ENCODE data around the gene ZDHHC7.

The ZDHHC7 gene

DNA sequence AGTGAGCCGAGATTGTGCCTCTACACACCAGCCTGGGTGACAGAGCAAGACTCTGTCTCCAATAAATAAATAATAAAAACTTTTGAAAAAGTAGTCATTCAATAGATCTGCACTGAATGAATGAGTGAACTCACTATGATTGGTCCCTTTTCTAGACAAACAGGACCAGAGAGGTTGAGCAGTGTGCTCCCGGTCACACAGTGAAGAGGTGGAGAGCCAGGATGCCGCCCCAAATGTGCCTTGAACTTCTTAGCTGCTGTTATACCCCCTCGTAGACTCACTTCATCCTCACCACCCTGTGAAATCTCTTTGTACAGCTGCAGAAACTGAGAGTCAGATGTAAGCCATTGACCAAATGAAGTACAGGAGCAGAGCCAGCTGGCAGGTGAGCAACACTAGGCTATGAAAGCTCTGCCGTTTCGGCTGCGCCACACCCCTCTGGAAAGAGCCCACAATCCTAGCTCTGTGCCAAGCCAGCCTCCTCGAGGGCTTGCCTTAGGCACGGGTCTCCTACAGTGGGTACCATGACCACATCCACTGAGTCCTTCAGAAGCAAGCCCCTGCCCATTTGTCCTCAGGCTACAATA lies 8.4 kb upstream of the ZDHHC7 start:
- no peak for DNase-seq
- no peak for TF ChIP-seq POLR2A (IDR thresholded peaks at IDR 0.05; ENCODE audit: low read length)
- TF ChIP-seq GATA1 (IDR thresholded peaks at IDR 0.05; ENCODE audit: low read depth, low read length) = no peak

DNA sequence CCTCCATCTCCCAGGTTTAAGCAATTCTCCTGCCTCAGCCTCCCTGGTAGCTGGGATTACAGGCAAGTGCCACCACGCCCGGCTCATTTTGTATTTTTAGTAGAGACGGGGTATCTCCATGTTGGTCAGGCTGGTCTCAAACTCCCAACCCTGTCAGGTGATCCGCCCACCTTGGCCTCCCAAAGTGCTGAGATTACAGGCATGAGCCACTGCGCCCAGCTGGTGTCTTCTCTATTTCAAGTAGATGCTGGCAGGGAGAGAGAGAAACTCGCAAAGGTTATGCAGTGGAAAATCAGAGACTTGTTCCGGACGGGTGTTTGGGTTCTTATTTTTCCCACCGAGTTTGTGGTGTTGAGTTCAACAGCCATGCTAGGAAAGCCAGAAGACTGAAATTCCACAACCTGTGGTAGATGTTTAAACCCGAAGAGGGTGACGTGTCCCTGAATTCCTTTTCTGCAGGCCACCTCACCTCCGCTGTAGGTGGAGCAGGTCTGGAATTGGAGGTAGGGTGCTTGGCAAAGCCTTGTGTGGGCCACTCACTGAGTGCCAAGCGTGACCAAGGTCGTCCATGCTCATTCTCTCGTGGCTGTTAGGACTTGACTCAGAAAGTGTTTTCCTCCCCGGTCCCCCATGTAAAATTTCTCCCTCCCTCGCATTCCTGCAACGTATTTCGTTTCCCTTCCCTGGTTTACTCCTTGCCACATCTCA lies 7.3 kb upstream of the ZDHHC7 start:
- TF ChIP-seq POLR2A (IDR thresholded peaks at IDR 0.05; ENCODE audit: low read length) = no peak
- no peak for TF ChIP-seq GATA1 (IDR thresholded peaks at IDR 0.05; ENCODE audit: low read depth, low read length)
- DNase-seq = no peak

- DNase-seq = no peak
- no peak for TF ChIP-seq GATA1 (IDR thresholded peaks at IDR 0.05; ENCODE audit: low read depth, low read length)
Observed at GRCh38 chr16:85017633-85018032, 6.3 kb upstream of the ZDHHC7 start.

GRCh38 chr16:85017151-85017550 lies 5.8 kb upstream of the ZDHHC7 start:
- no peak for DNase-seq
- TF ChIP-seq GATA1 (IDR thresholded peaks at IDR 0.05; ENCODE audit: low read depth, low read length) (no peak), POLR2A (IDR thresholded peaks at IDR 0.05; ENCODE audit: low read length) (no peak)

- TF ChIP-seq POLR2A (IDR thresholded peaks at IDR 0.05; ENCODE audit: low read length) (no peak), GATA1 (IDR thresholded peaks at IDR 0.05; ENCODE audit: low read depth, low read length) (no peak)
- DNase-seq = no peak
Observed at GRCh38 chr16:85015481-85016187, 4.3 kb upstream of the ZDHHC7 start.

DNA sequence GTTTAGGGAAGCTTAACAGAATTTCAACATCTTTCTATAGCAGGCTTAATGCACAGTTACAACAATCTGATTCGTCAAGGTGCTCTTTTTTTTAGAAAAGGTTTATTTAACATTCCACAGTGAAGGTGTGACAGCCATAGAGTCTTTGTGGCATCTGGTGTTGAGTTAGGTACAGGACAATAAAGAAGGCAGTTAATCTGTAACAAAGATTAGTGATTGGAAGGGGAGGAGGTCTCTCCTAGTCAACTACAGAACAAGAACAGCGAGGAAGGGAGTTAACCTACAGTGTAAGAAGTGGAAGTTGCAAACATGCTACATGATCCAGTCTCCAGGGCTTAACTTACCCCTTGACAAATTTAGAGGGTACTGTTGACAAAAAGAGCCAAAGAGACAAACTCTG lies 3.0 kb upstream of the ZDHHC7 start:
- no peak for TF ChIP-seq POLR2A (IDR thresholded peaks at IDR 0.05; ENCODE audit: low read length)
- TF ChIP-seq GATA1 (IDR thresholded peaks at IDR 0.05; ENCODE audit: low read depth, low read length) = no peak
- DNase-seq = no peak

- DNase-seq = no peak
- TF ChIP-seq POLR2A (IDR thresholded peaks at IDR 0.05; ENCODE audit: low read length) (peak; percentile 71), GATA1 (IDR thresholded peaks at IDR 0.05; ENCODE audit: low read depth, low read length) (no peak)
Observed at GRCh38 chr16:85011846-85012284, 530 bp upstream of the ZDHHC7 start.

DNA sequence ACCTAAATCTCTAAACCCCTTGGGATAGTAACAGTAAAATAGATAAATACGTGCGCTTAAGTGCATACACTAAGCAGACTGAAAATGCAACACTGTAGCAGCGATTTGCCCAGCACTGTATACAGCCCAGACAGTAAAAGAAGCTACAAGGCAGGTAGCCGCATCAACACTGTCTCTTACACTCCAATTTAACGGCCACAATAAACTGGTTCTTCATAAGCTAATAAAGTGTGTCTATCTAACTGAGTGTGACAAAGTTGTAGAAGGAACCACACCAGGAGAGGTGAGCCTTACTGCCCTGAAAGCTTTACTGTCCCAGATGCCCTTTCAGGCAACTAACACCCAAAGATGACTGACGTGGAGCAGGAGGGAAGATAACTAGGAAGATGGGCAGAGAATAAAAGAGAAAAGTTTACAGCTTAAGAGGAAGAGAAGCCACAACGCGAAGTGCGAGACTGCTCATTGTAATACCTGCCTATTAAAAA lies 847 bp downstream of the ZDHHC7 start:
- DNase-seq = no peak
- TF ChIP-seq GATA1 (IDR thresholded peaks at IDR 0.05; ENCODE audit: low read depth, low read length) = no peak
- TF ChIP-seq POLR2A (IDR thresholded peaks at IDR 0.05; ENCODE audit: low read length) = no peak

DNA sequence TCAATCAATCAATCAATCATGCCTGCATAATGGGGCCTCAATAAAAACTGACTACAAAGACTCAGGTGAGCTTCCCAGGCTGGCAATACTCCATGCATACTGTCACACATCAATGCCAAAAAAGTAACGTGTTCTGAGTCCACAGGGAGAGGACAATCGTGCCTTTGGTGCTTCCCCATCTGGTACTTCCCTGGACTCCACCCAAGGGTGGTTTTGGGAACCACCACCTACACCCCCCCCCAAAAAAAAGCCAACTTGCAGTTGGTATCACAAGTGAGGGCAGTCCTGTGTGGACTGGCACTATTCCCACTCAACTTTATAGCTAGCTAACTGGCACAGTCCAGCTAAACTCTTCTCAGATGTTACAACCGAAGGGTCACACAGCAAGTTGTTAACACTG lies 3.1 kb downstream of the ZDHHC7 start:
- no peak for TF ChIP-seq GATA1 (IDR thresholded peaks at IDR 0.05; ENCODE audit: low read depth, low read length)
- TF ChIP-seq POLR2A (IDR thresholded peaks at IDR 0.05; ENCODE audit: low read length) = no peak
- no peak for DNase-seq

GRCh38 chr16:85007496-85008214 lies 3.7 kb downstream of the ZDHHC7 start:
- no peak for TF ChIP-seq POLR2A (IDR thresholded peaks at IDR 0.05; ENCODE audit: low read length)
- TF ChIP-seq GATA1 (IDR thresholded peaks at IDR 0.05; ENCODE audit: low read depth, low read length) = no peak
- DNase-seq = no peak

GRCh38 chr16:85006639-85007038 lies 4.7 kb downstream of the ZDHHC7 start:
- no peak for DNase-seq
- no peak for TF ChIP-seq POLR2A (IDR thresholded peaks at IDR 0.05; ENCODE audit: low read length)
- TF ChIP-seq GATA1 (IDR thresholded peaks at IDR 0.05; ENCODE audit: low read depth, low read length) = no peak

GRCh38 chr16:85005285-85006069 lies 5.9 kb downstream of the ZDHHC7 start:
- TF ChIP-seq GATA1 (IDR thresholded peaks at IDR 0.05; ENCODE audit: low read depth, low read length) (no peak), POLR2A (IDR thresholded peaks at IDR 0.05; ENCODE audit: low read length) (no peak)
- no peak for DNase-seq

DNA sequence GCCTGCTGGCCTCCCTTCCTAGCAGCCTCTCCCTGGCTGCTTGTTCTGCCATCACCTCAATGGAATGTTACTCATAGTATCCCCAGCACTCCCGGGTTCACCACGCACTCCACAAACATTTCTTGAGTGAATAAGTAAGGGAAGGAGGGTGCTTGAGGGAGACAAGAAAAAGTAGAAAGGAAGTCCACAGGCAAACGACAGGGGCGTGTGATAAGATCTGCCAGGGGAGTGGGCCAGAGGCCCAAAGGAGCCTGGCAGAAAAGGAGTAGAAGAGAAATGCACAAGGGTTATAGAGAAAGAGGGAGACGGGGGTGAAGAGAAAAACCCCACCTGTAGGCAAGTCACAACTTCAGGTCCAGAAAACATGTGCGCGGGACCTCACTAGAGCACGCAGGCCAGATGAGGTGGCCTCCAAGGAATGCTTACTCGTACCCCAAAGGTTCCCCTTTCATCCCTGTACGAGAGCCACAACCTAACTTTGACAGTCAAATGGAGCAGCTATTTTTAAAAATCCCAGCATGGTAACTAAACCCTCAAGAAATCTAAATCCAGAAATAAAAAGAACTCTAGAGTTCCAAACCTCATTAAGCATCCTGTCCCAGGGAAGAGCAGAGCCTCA lies 6.6 kb downstream of the ZDHHC7 start:
- DNase-seq = no peak
- TF ChIP-seq GATA1 (IDR thresholded peaks at IDR 0.05; ENCODE audit: low read depth, low read length) (no peak), POLR2A (IDR thresholded peaks at IDR 0.05; ENCODE audit: low read length) (no peak)

Measured in erythroblast (primary cell).